IPS-15b (cell line): ENCODE data around the gene VWA3B.

Experiments used
- H3K27me3 ChIP-seq: one replicate; pipeline ENCODE4 v1.6.1; 2013; ENCODE audit warnings: low read length; ENCODE audit not compliant: control insufficient read depth, insufficient read depth
- H3K36me3 ChIP-seq: one replicate; pipeline ENCODE4 v1.6.1; 2013; ENCODE audit warnings: low read length; ENCODE audit not compliant: control insufficient read depth, insufficient read depth
- H3K4me1 ChIP-seq: one replicate; pipeline ENCODE4 v1.6.1; 2013; ENCODE audit warnings: mild to moderate bottlenecking, low read length; ENCODE audit not compliant: control insufficient read depth, insufficient read depth
- H3K4me3 ChIP-seq: one replicate; pipeline ENCODE4 v1.5.1; 2013; ENCODE audit warnings: low read depth, low read length
- H3K9ac ChIP-seq: one replicate; pipeline ENCODE4 v1.6.1; 2013; ENCODE audit warnings: low read depth, mild to moderate bottlenecking, low read length
- H3K9me3 ChIP-seq: one replicate; pipeline ENCODE4 v1.6.1; 2013; ENCODE audit warnings: mild to moderate bottlenecking, low read length; ENCODE audit not compliant: control insufficient read depth, insufficient read depth

VWA3B gene

GRCh38 chr2:98161186-98161585 is 74.2 kb downstream of the VWA3B start:
- H3K27me3 ChIP-seq: no peaks in the 10 kb centered on the region

GRCh38 chr2:98164256-98164655 is 77.3 kb downstream of the VWA3B start:
- H3K4me3 ChIP-seq: no peak overlapping the region
- no peaks in the 10 kb centered on the region for H3K27me3 ChIP-seq
- no peak overlapping the region for H3K9ac ChIP-seq
- no peaks in the 10 kb centered on the region for H3K36me3 ChIP-seq
- H3K4me1 ChIP-seq: no peaks in the 10 kb centered on the region
- H3K9me3 ChIP-seq: no peaks in the 10 kb centered on the region

More at GRCh38 chr2:98161186-98161585, 74.2 kb downstream of the VWA3B start:
- no peaks in the 10 kb centered on the region for H3K4me1 ChIP-seq
- no peak overlapping the region for H3K4me3 ChIP-seq
- H3K9ac ChIP-seq: no peak overlapping the region
- no peaks in the 10 kb centered on the region for H3K36me3 ChIP-seq
- no peaks in the 10 kb centered on the region for H3K9me3 ChIP-seq

GRCh38 chr2:98165516-98166071 is 78.6 kb downstream of the VWA3B start:
- Histone ChIP-seq H3K27me3 (no peaks in the 10 kb centered on the region), H3K9ac (no peak overlapping the region), H3K36me3 (no peaks in the 10 kb centered on the region), H3K4me3 (no peak overlapping the region), H3K9me3 (no peaks in the 10 kb centered on the region), H3K4me1 (no peaks in the 10 kb centered on the region)

GRCh38 chr2:98167916-98168315 is 80.9 kb downstream of the VWA3B start:
- H3K4me1 ChIP-seq: no peaks in the 10 kb centered on the region
- no peaks in the 10 kb centered on the region for H3K9me3 ChIP-seq
- H3K27me3 ChIP-seq: no peaks in the 10 kb centered on the region
- H3K9ac ChIP-seq: no peak overlapping the region
- no peak overlapping the region for H3K4me3 ChIP-seq
- no peaks in the 10 kb centered on the region for H3K36me3 ChIP-seq

- no peaks in the 10 kb centered on the region for H3K36me3 ChIP-seq
- H3K27me3 ChIP-seq: no peaks in the 10 kb centered on the region
- H3K4me1 ChIP-seq: no peaks in the 10 kb centered on the region
- H3K9me3 ChIP-seq: no peaks in the 10 kb centered on the region
- no peak overlapping the region for H3K9ac ChIP-seq
- no peak overlapping the region for H3K4me3 ChIP-seq
Observed at GRCh38 chr2:98170076-98170475, 83.1 kb downstream of the VWA3B start.

GRCh38 chr2:98172150-98172765 is 85.3 kb downstream of the VWA3B start:
- Histone ChIP-seq H3K4me3 (no peak overlapping the region), H3K4me1 (peaks cover 7% of the 10 kb centered on the region), H3K9me3 (no peaks in the 10 kb centered on the region), H3K27me3 (no peaks in the 10 kb centered on the region), H3K36me3 (no peaks in the 10 kb centered on the region), H3K9ac (no peak overlapping the region)

- Histone ChIP-seq H3K4me3 (no peak overlapping the region), H3K9ac (no peak overlapping the region), H3K9me3 (no peaks in the 10 kb centered on the region), H3K36me3 (no peaks in the 10 kb centered on the region), H3K27me3 (no peaks in the 10 kb centered on the region), H3K4me1 (peaks cover 11% of the 10 kb centered on the region)
Observed at GRCh38 chr2:98172951-98173350, 86.0 kb downstream of the VWA3B start.

- Histone ChIP-seq H3K9me3 (no peaks in the 10 kb centered on the region), H3K4me3 (no peak overlapping the region), H3K36me3 (no peaks in the 10 kb centered on the region), H3K4me1 (peaks cover 11% of the 10 kb centered on the region), H3K27me3 (no peaks in the 10 kb centered on the region), H3K9ac (no peak overlapping the region)
Observed at GRCh38 chr2:98175811-98176210, 88.8 kb downstream of the VWA3B start.

GRCh38 chr2:98177286-98177685 is 90.3 kb downstream of the VWA3B start:
- Histone ChIP-seq H3K36me3 (no peaks in the 10 kb centered on the region), H3K4me3 (no peak overlapping the region), H3K27me3 (no peaks in the 10 kb centered on the region), H3K9ac (no peak overlapping the region), H3K9me3 (no peaks in the 10 kb centered on the region), H3K4me1 (peaks cover 11% of the 10 kb centered on the region)

GRCh38 chr2:98177986-98178385 is 91.0 kb downstream of the VWA3B start:
- no peak overlapping the region for H3K9ac ChIP-seq
- no peaks in the 10 kb centered on the region for H3K9me3 ChIP-seq
- H3K4me1 ChIP-seq: peaks cover 11% of the 10 kb centered on the region
- no peaks in the 10 kb centered on the region for H3K36me3 ChIP-seq
- no peak overlapping the region for H3K4me3 ChIP-seq
- no peaks in the 10 kb centered on the region for H3K27me3 ChIP-seq

- Histone ChIP-seq H3K27me3 (no peaks in the 10 kb centered on the region), H3K9ac (no peak overlapping the region), H3K9me3 (no peaks in the 10 kb centered on the region), H3K4me3 (no peak overlapping the region), H3K4me1 (peaks cover 10% of the 10 kb centered on the region), H3K36me3 (no peaks in the 10 kb centered on the region)
Observed at GRCh38 chr2:98180456-98180855, 93.5 kb downstream of the VWA3B start.

- Histone ChIP-seq H3K4me1 (peaks cover 7% of the 10 kb centered on the region), H3K36me3 (no peaks in the 10 kb centered on the region), H3K27me3 (no peaks in the 10 kb centered on the region), H3K9me3 (no peaks in the 10 kb centered on the region), H3K9ac (no peak overlapping the region), H3K4me3 (no peak overlapping the region)
Observed at GRCh38 chr2:98181346-98181745, 94.4 kb downstream of the VWA3B start.
